HEK293T (cell line): ENCODE measurements around the gene PIK3CD.

Experiments used
- FOXK2 ChIP-seq: fragments of 450-650 bp; IDR thresholded peaks from 2 replicates; pipeline ENCODE4 v1.6.1; 2016; ENCODE audit warnings: mild to moderate bottlenecking
- HDGF ChIP-seq: fragments of 450-650 bp; IDR thresholded peaks from 2 replicates; pipeline ENCODE4 v1.6.1; 2017; ENCODE audit warnings: antibody characterized with exemption, borderline replicate concordance
- TARDBP ChIP-seq: fragments of 450-650 bp; IDR thresholded peaks from 2 replicates; pipeline ENCODE4 v1.6.1; 2016
- ZNF384 ChIP-seq: fragments of 450-650 bp; IDR thresholded peaks from 2 replicates; pipeline ENCODE4 v1.6.1; 2016
- TF ChIP-seq, protein P1 (sequence below): fragments of 450-650 bp; IDR thresholded peaks from 2 replicates; pipeline ENCODE4 v1.6.1; 2016

DNA sequence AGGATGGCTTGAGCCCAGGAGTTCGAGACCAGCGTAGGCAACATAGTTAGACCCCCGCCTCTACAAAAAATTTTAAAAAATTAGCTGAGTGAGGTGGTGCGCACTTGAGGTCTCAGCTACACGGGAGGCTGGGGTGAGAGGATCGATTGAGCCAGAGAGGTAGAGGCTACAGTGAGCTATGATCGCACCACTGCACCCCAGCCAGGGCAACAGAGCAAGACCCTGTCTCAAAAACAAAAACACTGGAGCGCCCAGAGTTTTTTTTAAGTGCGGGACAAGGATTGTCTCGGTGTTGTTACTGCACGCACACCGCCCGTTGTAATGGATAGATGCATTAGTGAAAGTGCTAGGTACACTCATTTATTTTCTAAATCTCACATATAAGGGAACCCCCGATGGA lies 37.1 kb downstream of the PIK3CD start:
- TF ChIP-seq FOXK2 (no peak), TARDBP (no peak), ZNF384 (no peak), HDGF (no peak)
- TF ChIP-seq, protein P1, sequence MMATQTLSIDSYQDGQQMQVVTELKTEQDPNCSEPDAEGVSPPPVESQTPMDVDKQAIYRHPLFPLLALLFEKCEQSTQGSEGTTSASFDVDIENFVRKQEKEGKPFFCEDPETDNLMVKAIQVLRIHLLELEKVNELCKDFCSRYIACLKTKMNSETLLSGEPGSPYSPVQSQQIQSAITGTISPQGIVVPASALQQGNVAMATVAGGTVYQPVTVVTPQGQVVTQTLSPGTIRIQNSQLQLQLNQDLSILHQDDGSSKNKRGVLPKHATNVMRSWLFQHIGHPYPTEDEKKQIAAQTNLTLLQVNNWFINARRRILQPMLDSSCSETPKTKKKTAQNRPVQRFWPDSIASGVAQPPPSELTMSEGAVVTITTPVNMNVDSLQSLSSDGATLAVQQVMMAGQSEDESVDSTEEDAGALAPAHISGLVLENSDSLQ, result no peak
